Kidney capillary endothelial cell (primary cell): ENCODE results near the gene ABCC8.

Experiments used
- DNase-seq: peaks from one replicate; pipeline ENCODE4 v3.0.0-alpha.2; 2018; ENCODE audit warnings: low spot score

Gene ABCC8

GRCh38 chr11:17469998-17470397 lies 6.6 kb downstream of the ABCC8 start:
- DNase-seq: no peak

- DNase-seq: no peak
Observed at GRCh38 chr11:17468122-17468521, 8.5 kb downstream of the ABCC8 start.

- no peak for DNase-seq
Observed at GRCh38 chr11:17463546-17464174, 13.0 kb downstream of the ABCC8 start.

- no peak for DNase-seq
Observed at GRCh38 chr11:17462940-17463339, 13.7 kb downstream of the ABCC8 start.

- DNase-seq: no peak
Observed at GRCh38 chr11:17460406-17460805, 16.2 kb downstream of the ABCC8 start.

GRCh38 chr11:17459236-17459896 lies 17.3 kb downstream of the ABCC8 start:
- no peak for DNase-seq

- DNase-seq: no peak
Observed at GRCh38 chr11:17458268-17458667, 18.4 kb downstream of the ABCC8 start.

GRCh38 chr11:17457396-17458173 lies 19.1 kb downstream of the ABCC8 start:
- no peak for DNase-seq

- no peak for DNase-seq
Observed at GRCh38 chr11:17452668-17453067, 24.0 kb downstream of the ABCC8 start.

- no peak for DNase-seq
Observed at GRCh38 chr11:17449158-17449557, 27.5 kb downstream of the ABCC8 start.

GRCh38 chr11:17446482-17446881 lies 30.2 kb downstream of the ABCC8 start:
- DNase-seq: no peak

- DNase-seq: no peak
Observed at GRCh38 chr11:17445240-17445795, 31.3 kb downstream of the ABCC8 start.

- no peak for DNase-seq
Observed at GRCh38 chr11:17443926-17444690, 32.5 kb downstream of the ABCC8 start.

GRCh38 chr11:17443423-17443822 lies 33.2 kb downstream of the ABCC8 start:
- no peak for DNase-seq

- no peak for DNase-seq
Observed at GRCh38 chr11:17443000-17443399, 33.6 kb downstream of the ABCC8 start.

- peak; percentile 11 for DNase-seq
Observed at GRCh38 chr11:17439316-17439782, 37.3 kb downstream of the ABCC8 start.

GRCh38 chr11:17437366-17437765 lies 39.3 kb downstream of the ABCC8 start:
- no peak for DNase-seq

- no peak for DNase-seq
Observed at GRCh38 chr11:17434108-17434507, 42.5 kb downstream of the ABCC8 start.

GRCh38 chr11:17432002-17432401 lies 44.6 kb downstream of the ABCC8 start:
- DNase-seq: no peak

- DNase-seq: no peak
Observed at GRCh38 chr11:17431139-17431538, 45.5 kb downstream of the ABCC8 start.

- no peak for DNase-seq
Observed at GRCh38 chr11:17430616-17431015, 46.0 kb downstream of the ABCC8 start.

GRCh38 chr11:17428925-17429324 lies 47.7 kb downstream of the ABCC8 start:
- no peak for DNase-seq
